Measurements from ENCODE around the gene NUDT11.
A peak's percentile ranks its signal among the peaks of the same experiment; 100 is the strongest.
"Not testable (repeated sequence)": the region's sequence is repeated elsewhere in the genome, so short reads cannot be mapped to it uniquely, and the experiment has no call there.

Gene NUDT11

DNA sequence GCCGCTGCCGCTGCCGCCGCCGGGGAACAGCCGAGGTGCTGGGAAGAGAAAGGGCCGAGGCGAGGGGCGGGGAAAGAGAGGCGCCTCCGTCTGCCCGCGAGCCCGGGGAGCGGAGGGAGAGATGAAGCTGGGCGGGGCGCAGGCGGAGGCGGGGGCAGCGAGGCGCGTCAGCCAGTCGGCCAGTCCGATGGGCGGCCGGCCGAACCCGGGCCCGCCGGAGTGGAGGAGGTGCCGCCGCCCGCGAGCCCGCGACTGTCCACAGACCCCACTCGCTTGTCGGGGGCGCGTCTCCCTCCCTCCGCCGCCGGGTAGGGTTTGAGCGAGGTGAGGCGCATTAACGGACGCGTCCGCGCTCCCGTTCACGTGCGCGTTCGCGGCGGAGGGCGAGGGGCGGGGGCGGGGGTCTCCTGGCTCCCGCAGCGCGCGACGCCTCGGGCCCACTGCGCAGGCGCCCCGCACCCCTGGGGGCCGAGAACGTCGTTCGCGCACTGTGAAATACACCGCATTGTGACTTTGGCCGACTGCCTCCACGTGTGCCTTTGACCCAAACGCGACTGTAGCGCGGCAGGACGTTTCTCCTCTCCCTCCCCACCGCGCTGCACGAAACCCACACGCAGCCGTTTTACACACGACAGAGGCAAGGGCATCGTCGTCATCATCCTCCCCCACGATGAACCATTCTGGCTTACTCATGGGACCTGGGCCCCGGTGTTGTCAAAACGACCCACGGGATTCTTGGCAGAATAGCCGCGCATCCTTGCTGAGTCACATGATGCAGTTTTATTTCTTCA is at the start of gene NUDT11:
Gene NUDT11 (minus strand): TSS at position 92 of the 791 bp plus-strand sequence. CDS start 148 bp downstream, outside the sequence.
- DNase-seq, result no peak

DNA sequence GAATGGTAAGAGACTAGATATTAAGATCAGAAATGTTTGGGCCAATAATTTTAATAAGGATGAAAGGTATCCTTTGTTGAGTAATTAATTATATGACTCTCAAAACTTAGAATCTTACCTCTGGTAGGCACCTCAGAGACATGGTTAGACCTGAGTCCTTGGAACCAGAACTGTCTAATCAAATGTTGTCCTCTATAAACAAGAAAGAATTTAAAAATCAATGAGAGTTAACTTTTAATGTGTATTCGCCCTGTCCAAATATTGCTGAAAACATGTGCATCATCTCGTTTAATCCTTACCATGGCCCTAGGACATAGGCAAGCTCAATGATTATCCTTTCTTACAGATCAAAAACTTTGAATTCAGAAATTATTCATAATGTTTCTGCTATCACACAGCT is 24.0 kb upstream of the NUDT11 start:
- no peak for DNase-seq

DNA sequence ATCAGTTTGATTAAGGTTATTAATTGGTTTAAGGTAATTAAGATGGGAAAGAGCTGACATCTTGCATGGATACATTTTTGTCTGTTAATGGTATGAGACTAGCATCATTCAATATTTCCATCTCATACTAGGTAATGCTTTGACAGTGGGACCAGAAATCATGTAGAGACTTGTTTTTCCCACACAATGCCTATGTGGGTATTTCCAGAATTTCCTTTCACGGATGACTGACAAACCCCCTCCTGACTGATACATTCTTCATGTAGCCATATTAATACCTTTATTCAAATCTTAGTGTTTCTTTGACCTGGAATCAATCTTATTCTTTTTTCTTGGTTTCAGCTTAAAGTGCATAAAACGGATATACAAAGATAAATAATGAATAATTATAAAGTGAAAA is 22.7 kb upstream of the NUDT11 start:
- not testable (repeated sequence) for DNase-seq

DNA sequence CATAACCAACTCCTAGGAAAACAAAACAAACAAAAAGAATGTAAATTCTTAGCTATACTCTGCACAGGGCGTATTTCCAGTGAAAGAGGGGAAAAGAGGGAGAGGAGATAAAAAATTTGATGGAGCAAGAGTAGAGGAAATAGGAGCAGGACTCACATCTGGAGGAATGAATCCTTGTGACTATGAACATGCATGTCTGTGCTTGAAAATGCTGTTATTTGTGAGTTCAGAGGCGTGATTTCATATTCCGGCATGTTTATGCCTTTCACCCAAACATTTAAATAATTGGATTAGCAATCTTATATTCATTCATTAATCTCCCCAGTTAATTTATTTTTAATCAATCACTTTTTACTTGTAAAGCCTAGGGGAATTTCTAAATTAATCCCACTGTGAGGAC is 11.2 kb upstream of the NUDT11 start:
- no peak for DNase-seq

DNA sequence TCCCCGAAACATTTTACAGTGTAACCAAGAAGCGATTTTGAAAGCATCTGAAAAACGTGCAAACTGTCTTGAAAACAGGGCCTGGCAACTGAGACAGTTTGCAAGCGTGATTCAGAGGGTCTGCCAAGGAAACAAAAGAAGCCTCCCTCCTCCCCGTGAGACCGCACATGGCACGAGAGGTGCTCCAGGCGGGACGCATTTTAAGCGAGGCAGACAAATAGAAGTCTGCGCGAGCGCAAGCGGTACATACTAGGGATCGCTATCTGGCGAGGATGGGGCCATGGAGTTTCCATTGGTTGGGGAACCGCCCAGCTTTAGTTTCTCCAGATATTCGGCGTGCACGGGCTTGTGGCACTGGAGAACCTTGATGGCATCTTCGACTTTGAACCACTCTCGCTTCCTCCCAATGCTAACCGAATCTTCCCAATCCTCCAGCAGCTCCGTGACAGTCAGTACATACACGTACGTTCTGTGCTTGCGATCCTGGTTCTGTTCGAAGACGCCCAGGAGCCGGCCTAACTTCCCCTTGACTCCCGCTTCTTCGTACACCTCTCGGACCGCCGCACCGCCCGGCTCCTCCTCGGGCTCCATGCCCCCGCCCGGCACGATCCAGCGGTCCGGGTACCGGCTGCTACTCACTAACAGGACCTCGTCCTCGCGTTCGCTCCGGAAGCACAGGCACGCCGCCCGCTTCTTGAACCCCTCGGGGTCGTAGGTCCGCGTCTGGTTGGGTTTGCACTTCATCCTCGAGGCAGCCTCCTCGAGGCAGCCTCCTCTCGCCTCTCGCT is 497 bp downstream of the NUDT11 start:
- not testable (repeated sequence) for DNase-seq

DNA sequence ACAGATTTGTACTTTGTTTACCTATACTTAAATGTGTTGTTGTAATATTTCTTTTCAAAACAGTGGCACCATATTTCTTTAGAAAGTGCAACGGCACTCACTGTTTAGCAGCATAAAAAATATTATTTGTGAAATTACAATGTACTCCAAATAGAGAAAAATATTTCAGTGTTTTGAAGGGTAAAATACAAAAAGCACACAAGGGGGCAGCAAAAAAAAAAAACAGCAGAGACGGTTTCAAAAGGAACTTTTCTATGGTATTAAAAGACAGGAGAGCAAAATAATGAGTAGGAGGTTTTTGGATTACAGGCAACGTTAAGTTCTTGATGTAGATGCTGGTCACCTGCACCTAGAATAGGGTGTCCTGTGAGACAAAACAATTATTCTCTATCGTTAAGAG is 2.0 kb downstream of the NUDT11 start:
- no peak for DNase-seq

DNA sequence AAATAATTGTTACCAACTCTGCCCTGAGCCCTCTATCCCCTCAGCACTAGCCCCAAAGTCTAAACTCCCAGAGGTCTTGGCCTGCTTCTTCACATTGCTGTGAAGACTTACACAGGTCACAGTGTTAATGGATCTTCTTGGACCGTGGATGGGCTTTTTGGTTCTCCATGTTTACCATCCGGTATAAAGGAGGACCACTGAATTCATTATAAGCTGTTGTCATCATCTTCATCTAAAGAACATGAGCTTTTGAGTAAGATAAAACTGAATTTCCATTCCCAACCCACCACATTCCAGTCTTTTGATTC is 8.5 kb downstream of the NUDT11 start:
- DNase-seq, result no peak

DNA sequence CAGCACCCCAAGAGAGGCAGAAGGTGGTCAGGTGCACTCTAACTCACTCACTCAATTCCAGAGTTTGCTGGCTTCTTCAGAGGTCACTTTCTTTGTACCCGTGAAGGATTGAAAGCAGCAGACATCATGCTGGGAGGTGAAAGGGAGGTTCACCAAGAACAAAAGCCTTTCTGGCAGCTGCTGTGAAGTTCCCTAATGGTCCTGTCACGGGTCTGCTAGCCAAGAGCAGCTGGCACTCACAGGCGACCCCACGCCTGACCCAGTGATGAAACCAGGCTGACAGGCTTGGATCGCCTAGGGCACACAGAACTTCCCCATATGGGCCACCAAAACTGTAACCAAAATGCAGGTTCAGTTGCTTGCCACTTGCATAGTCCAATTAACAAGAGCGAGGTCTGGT is 11.8 kb downstream of the NUDT11 start:
- DNase-seq, result no peak

DNA sequence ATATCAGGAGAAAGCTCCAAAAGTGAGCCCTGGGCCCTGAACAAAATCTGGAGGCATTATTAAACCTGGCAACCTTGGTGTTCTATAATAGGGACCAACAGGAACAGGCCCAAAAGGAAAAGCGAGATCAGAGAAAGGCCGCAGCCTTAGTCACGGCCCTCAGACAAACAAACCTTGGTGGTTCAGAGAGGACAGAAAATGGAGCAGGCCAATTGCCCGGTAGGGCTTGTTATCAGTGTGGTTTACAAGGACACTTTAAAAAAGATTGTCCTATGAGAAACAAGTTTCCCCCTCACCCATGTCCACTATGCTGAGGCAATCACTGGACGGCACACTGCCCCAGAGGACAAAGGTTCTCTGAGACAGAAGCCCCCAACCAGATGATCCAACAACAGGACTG is 14.0 kb downstream of the NUDT11 start:
- DNase-seq, result not testable (repeated sequence)

DNA sequence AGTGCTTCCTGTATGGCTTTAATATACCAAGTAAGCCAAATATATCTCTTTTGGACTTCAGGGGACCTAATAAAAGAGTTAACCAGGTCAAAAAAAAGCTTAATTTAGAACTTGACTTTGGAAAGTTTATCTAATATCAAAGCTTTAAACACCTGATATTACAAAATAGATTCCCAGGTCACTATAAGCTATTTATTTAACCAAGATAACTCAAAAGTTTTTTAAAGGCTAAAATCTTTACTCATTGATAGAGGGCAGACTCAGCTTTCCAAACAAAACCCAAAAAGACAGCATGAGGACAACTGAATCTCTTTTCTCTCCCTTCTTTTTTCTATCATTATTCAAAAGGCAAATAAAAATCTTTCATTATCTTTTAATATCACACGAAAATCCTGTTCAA is 19.5 kb downstream of the NUDT11 start:
- no peak for DNase-seq

DNA sequence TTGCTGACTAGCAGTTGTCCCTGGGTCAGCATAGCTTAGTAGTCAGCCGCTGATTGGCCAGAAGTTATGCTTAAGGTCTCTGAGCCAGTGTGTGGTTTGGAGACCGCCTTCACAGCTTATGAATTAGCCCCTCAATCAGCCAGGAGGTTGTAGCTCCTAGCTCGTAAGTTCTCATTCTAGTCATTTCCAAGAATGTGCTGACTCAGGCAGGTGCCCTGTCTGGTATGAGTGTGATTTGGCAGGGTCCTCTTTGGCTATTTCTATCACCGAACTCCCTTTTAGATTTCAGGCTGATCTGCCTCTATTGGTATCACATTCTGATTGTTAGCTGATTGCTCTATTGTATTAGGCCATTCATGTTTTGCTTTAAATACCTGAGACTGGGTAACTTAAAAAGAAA is 33.1 kb downstream of the NUDT11 start:
- DNase-seq, result no peak

DNA sequence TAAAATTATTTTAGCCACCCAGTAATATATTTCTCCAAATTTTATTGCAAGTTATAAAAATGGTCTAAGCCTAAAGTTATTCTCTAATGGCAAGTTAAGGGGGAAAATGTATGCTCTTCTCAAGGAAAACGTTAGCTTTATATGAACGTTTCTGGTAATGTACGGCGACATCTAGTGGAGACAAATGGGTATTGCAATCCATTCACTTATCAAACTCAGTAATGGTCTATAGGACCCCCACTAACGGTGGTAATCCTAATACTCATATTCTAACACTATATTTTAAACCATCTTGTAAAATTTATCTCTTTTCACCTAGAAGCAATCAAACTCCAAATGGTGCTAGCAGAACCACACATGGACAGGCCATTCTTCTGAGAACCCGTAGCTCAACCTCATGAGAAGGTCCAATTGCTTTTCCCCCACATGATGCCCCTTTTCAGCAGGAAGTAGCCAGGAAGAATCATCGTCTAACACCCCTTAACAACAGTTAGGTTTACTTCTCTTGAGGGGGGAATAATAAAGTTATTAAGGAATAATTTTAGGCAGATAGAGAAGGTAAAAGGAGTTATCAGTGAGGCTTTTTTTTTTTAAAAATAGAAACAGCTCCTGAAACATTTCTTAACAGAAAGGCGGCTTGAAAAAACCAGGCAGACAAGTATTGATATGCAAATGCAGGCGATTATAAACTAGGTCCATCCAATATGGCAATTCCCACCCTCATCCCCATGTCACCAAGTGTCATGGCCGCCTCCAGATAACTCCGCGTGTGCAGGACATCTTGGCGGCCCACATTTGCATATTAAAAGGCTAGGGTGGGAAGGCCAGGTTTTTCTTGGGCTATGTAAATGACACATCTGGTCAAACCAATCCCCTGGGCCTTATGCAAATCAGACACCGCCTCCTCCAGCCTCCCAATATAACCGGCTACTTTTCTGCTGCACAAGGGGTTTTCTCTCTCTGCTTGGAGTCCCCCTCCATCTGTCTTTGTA is 35.0 kb downstream of the NUDT11 start:
- DNase-seq, result peak; percentile 32

DNA sequence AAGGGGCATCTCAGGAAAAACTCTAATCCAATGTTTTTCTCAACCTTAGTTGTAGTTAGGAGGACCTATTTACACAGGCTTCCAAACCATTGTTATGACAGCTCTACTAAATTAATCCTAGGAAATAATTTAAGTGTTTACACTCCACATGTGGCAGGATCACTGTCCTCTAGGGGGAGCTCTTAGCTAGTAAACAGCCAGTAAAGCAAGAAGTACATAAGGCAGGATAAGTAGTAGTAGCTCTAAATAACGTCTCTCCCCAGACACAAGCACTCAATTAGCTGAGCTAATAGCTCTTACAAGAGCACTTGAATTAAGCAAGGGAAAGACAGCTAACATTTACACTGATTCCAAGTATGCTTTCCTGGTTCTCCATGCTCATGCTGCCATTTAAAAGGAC is 37.3 kb downstream of the NUDT11 start:
- DNase-seq, result no peak

DNA sequence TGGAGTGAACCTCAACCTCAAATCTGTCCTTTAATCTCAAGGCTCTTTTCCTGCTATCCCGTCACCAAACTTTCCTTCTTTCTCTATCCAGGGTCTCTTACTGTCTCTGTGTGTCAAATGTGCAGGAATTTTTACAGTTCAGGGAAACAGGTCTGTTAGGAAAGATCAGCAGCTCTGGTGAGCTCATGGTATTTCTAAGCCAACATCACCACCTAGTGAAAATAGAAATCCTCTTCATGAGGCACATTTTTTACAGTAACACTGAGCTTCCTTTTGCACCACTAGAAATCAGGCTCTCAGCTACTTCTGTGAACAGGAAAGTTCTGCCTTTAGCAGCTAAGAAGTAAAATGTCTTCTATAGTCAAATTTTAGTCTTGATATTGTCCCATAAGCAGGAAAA is 39.6 kb downstream of the NUDT11 start:
- no peak for DNase-seq

DNA sequence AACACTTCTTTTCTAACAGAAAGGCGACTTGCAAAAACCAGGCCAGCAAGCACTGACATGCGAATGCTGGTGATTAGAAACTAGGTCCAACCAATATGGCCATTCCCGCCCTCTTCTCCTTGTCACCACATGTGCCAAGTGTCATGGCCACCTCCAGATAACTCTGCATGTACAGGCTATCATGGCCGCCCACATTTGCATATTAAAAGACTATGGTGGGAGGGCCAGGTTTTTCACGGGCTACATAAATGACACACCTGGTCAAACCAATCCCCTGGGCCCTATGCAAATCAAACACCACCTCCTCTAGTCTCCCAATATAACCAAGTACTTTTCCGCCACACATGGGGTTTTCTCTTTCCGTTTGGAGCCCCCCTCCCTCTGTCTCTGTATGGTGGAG is 40.1 kb downstream of the NUDT11 start:
- DNase-seq, result no peak

DNA sequence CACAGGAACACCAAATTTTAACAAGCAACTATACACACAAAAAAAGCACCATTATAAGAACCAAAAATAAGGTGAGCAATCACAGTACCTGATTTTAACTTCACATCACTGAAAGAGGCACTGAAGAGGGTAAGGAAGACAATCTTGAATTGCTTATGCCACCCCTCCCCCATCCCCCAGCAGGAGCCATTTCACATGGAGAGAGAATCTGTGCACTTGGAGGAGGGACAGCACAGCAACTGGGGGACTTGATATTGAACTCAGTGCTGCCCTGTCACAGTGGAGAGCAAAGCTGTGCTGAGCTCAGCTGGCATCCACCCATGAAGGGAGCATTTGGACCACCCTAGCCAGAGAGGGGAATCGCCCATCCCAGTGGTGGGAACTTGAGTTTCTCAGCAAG is 56.0 kb downstream of the NUDT11 start:
- DNase-seq, result no peak

All from NCI-H2081 treated with DMSO at 0.1 percent for 48 hours (cell line).